ENCODE data around the gene TBXAS1.

DNA sequence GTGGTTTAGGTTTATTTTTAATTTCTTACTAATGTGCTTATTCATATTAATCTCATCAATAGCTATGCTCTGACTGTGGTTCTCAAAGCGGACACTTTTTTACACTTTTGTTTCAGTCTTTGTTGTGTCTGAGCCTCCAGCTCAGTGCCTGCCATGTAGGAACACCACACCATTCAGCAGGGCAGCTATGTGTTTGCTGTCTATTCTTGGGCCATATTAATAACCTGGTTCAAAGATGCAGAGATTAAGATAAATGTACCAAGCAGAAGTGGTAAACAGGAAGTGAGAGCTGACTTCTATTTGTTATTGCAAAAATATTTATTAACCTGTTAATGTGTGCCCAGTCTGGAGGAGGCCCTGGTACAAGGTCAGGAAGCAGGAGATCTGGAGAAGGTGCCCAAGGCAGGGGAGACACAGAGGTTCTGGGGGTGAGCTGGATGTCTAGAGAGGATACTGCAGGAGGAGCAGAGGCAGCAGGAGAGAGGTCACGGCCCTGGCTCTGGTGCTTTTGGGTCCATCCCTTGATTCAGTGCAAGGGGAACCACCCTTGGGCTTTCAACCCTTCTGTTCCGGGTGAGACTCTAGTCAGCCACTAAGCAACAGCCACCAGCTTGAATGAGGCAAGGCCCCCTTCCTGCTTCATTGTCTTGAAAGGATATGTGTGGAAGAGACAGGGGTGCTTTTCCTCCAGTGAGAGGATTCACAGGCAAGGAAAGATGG is 1.9 kb downstream of the TBXAS1 start:
- no peak for TF ChIP-seq NR3C1 (CRISPR knock-in tag; conservative IDR thresholded peaks at IDR 0.05; ENCODE audit: low read depth)
- TF ChIP-seq, protein P1, sequence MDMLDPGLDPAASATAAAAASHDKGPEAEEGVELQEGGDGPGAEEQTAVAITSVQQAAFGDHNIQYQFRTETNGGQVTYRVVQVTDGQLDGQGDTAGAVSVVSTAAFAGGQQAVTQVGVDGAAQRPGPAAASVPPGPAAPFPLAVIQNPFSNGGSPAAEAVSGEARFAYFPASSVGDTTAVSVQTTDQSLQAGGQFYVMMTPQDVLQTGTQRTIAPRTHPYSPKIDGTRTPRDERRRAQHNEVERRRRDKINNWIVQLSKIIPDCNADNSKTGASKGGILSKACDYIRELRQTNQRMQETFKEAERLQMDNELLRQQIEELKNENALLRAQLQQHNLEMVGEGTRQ (CRISPR knock-in tag; IDR thresholded peaks at IDR 0.05), result no peak
- TF ChIP-seq, protein P2, sequence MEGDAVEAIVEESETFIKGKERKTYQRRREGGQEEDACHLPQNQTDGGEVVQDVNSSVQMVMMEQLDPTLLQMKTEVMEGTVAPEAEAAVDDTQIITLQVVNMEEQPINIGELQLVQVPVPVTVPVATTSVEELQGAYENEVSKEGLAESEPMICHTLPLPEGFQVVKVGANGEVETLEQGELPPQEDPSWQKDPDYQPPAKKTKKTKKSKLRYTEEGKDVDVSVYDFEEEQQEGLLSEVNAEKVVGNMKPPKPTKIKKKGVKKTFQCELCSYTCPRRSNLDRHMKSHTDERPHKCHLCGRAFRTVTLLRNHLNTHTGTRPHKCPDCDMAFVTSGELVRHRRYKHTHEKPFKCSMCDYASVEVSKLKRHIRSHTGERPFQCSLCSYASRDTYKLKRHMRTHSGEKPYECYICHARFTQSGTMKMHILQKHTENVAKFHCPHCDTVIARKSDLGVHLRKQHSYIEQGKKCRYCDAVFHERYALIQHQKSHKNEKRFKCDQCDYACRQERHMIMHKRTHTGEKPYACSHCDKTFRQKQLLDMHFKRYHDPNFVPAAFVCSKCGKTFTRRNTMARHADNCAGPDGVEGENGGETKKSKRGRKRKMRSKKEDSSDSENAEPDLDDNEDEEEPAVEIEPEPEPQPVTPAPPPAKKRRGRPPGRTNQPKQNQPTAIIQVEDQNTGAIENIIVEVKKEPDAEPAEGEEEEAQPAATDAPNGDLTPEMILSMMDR (IDR thresholded peaks at IDR 0.05), result no peak
- TF ChIP-seq NR2C2 (CRISPR knock-in tag; IDR thresholded peaks at IDR 0.05), result no peak
- no peak for TF ChIP-seq ZNF121 (CRISPR knock-in tag; IDR thresholded peaks at IDR 0.05)
- no peak for TF ChIP-seq ZNF317 (CRISPR knock-in tag; IDR thresholded peaks at IDR 0.05; ENCODE audit: borderline replicate concordance, low read depth)
- no peak for TF ChIP-seq ELF4 (CRISPR knock-in tag; IDR thresholded peaks at IDR 0.05; ENCODE audit: low read depth)

All from WTC11 (cell line).